Caco-2 (cell line): Measurements from ENCODE around the gene DAB1. TPM values are rescaled to one million over a fixed set of nuclear protein-coding genes. Genes with fewer than 3 reads are reported as not detected.

Source experiments
- BruUV-seq: library from RNA; stranded (reverse); fragments of 400-500 nt; replicated peaks from 2 replicates; lab custom pipeline; 2021; lab: Mats Ljungman, UMichigan
- CTCF ChIA-PET: fragments of 300-600 bp; sonication (Branson Sonifier 250); formaldehyde crosslinking; loops from one replicate; lab custom pipeline; 2022; ENCODE audit warnings: antibody characterized with exemption; lab: Charles Lee
- POLR2A ChIA-PET: fragments of 300-600 bp; sonication (Branson Sonifier 250); formaldehyde crosslinking; loops from one replicate; lab custom pipeline; 2022; ENCODE audit warnings: antibody characterized with exemption; lab: Charles Lee
- DNase-seq, 2 experiments: peaks; one replicate each; pipeline versions ENCODE4 v3.0.0 to v3.0.0-alpha.2; 2020 to 2022
- H3K27me3 ChIP-seq: replicated peaks from 2 replicates; pipeline ENCODE4 v1.6.0; 2011; ENCODE audit warnings: low read length; ENCODE audit not compliant: control insufficient read depth, insufficient read depth
- H3K36me3 ChIP-seq: 2 replicates; pipeline ENCODE4 v1.5.1; 2011; ENCODE audit warnings: low read length; ENCODE audit not compliant: control insufficient read depth, insufficient read depth
- H3K4me1 ChIP-seq: fragments of 250-450 bp; sonication (Bioruptor Pico); 2 replicates; pipeline ENCODE4 v1.5.1; 2020; ENCODE audit warnings: mild to moderate bottlenecking
- H3K4me3 ChIP-seq: 2 replicates; pipeline ENCODE4 v1.5.1; 2011; ENCODE audit warnings: low read depth, mild to moderate bottlenecking, control low read depth, low read length
- H3K9me3 ChIP-seq: fragments of 250-450 bp; sonication (Bioruptor Pico); 2 replicates; pipeline ENCODE4 v1.5.1; 2020; ENCODE audit warnings: mild to moderate bottlenecking, moderate library complexity
- H3K27ac Mint-ChIP-seq: one replicate; pipeline ENCODE4 v1.8.0; 2022; ENCODE audit warnings: mixed read lengths; ENCODE audit not compliant: unreplicated experiment
- H3K27me3 Mint-ChIP-seq: one replicate; pipeline ENCODE4 v1.8.0; 2022; ENCODE audit warnings: mixed read lengths; ENCODE audit not compliant: insufficient read depth, unreplicated experiment
- H3K36me3 Mint-ChIP-seq: one replicate; pipeline ENCODE4 v1.8.0; 2022; ENCODE audit warnings: mild to moderate bottlenecking, mixed read lengths; ENCODE audit not compliant: insufficient read depth, unreplicated experiment
- H3K4me1 Mint-ChIP-seq: one replicate; pipeline ENCODE4 v1.8.0; 2022; ENCODE audit warnings: low read depth, mixed read lengths; ENCODE audit not compliant: unreplicated experiment
- H3K4me3 Mint-ChIP-seq: one replicate; pipeline ENCODE4 v1.8.0; 2022; ENCODE audit warnings: mild to moderate bottlenecking, moderate library complexity, mixed read lengths; ENCODE audit not compliant: unreplicated experiment
- H3K9me3 Mint-ChIP-seq: one replicate; pipeline ENCODE4 v1.8.0; 2022; ENCODE audit warnings: mixed read lengths; ENCODE audit not compliant: unreplicated experiment
- CTCF ChIP-seq, 2 experiments: fragments of 200-600 bp in 1 of 2; IDR thresholded peaks; 1 replicate in 1 of 2; 2 replicates in 1 of 2; pipeline versions ENCODE4 v1.5.1 to v1.8.0; 2011 to 2022; ENCODE audit warnings: antibody characterized with exemption in 1 of 2, control low read depth in 1 of 2, inconsistent platforms in 1 of 2, low read depth in 1 of 2, low read length in 1 of 2, mild to moderate bottlenecking in 1 of 2, moderate library complexity in 1 of 2; ENCODE audit not compliant: insufficient read depth in 1 of 2, severe bottlenecking in 1 of 2, unreplicated experiment in 1 of 2
- intact Hi-C: fragments of 100-400 bp; cut with micrococcal nuclease; formaldehyde crosslinking; loops from one replicate; pipeline ENCODE4 v1.10.0; 2022; ENCODE audit not compliant: unreplicated experiment
- total RNA-seq: library from RNA; stranded (reverse); gene quantifications from 2 replicates; pipeline ENCODE4 v1.2.3, GENCODE V29; 2022

DAB1 gene
- total RNA-seq, 1 experiment from 2014 or later: 0.32 TPM

GRCh38 chr1:57024855-57025254 is 399.0 kb downstream of the DAB1 start:
- no peaks in the 10 kb centered on the region for H3K4me1 Mint-ChIP-seq
- ChIA-PET POLR2A (no interaction called here), CTCF (no interaction called here)
- Histone ChIP-seq H3K36me3 (no peaks in the 10 kb centered on the region), H3K4me1 (no peaks in the 10 kb centered on the region), H3K27me3 (no peaks in the 10 kb centered on the region), H3K9me3 (no peaks in the 10 kb centered on the region), H3K4me3 (no peak overlapping the region)
- no peak for DNase-seq
- no TSS peak for BruUV-seq
- H3K4me3 Mint-ChIP-seq: no peak overlapping the region
- no peak overlapping the region for H3K27ac Mint-ChIP-seq
- H3K27me3 Mint-ChIP-seq: no peaks in the 10 kb centered on the region
- H3K36me3 Mint-ChIP-seq: no peaks in the 10 kb centered on the region
- intact Hi-C loops: no loop called here
- peaks cover 8% of the 10 kb centered on the region for H3K9me3 Mint-ChIP-seq
- TF ChIP-seq CTCF (IDR thresholded peaks at IDR 0.05; ENCODE audit: insufficient read depth in 1 of 2, low read depth in 1 of 2, low read length in 1 of 2, severe bottlenecking in 1 of 2, unreplicated experiment in 1 of 2): no peak

GRCh38 chr1:57024428-57024827 is 399.4 kb downstream of the DAB1 start:
- H3K36me3 Mint-ChIP-seq: no peaks in the 10 kb centered on the region
- H3K27me3 ChIP-seq: no peaks in the 10 kb centered on the region
- CTCF ChIA-PET: no interaction called here
- no TSS peak for BruUV-seq
- DNase-seq: no peak
- H3K9me3 ChIP-seq: no peaks in the 10 kb centered on the region
- TF ChIP-seq CTCF (IDR thresholded peaks at IDR 0.05; ENCODE audit: insufficient read depth in 1 of 2, low read depth in 1 of 2, low read length in 1 of 2, severe bottlenecking in 1 of 2, unreplicated experiment in 1 of 2): no peak
- intact Hi-C loops: no loop called here
- H3K9me3 Mint-ChIP-seq: peaks cover 8% of the 10 kb centered on the region
- no peaks in the 10 kb centered on the region for H3K4me1 ChIP-seq
- no peak overlapping the region for H3K27ac Mint-ChIP-seq
- no peaks in the 10 kb centered on the region for H3K27me3 Mint-ChIP-seq
- POLR2A ChIA-PET: no interaction called here
- no peaks in the 10 kb centered on the region for H3K36me3 ChIP-seq
- no peak overlapping the region for H3K4me3 Mint-ChIP-seq
- H3K4me3 ChIP-seq: no peak overlapping the region
- H3K4me1 Mint-ChIP-seq: no peaks in the 10 kb centered on the region

GRCh38 chr1:57020216-57020615 is 403.6 kb downstream of the DAB1 start:
- ChIA-PET CTCF (no interaction called here), POLR2A (no interaction called here)
- no peaks in the 10 kb centered on the region for H3K9me3 ChIP-seq
- no peaks in the 10 kb centered on the region for H3K27me3 ChIP-seq
- H3K9me3 Mint-ChIP-seq: no peaks in the 10 kb centered on the region
- intact Hi-C loops: no loop called here
- no peaks in the 10 kb centered on the region for H3K36me3 ChIP-seq
- no peak for TF ChIP-seq CTCF (IDR thresholded peaks at IDR 0.05; ENCODE audit: insufficient read depth in 1 of 2, low read depth in 1 of 2, low read length in 1 of 2, severe bottlenecking in 1 of 2, unreplicated experiment in 1 of 2)
- H3K27ac Mint-ChIP-seq: no peak overlapping the region
- H3K4me1 Mint-ChIP-seq: peaks cover 6% of the 10 kb centered on the region
- H3K36me3 Mint-ChIP-seq: no peaks in the 10 kb centered on the region
- H3K27me3 Mint-ChIP-seq: no peaks in the 10 kb centered on the region
- no peak for DNase-seq
- no peak overlapping the region for H3K4me3 Mint-ChIP-seq
- BruUV-seq: no TSS peak
- no peak overlapping the region for H3K4me3 ChIP-seq
- H3K4me1 ChIP-seq: no peaks in the 10 kb centered on the region
